Measurements from ENCODE around the gene BAX.

Gene BAX

DNA sequence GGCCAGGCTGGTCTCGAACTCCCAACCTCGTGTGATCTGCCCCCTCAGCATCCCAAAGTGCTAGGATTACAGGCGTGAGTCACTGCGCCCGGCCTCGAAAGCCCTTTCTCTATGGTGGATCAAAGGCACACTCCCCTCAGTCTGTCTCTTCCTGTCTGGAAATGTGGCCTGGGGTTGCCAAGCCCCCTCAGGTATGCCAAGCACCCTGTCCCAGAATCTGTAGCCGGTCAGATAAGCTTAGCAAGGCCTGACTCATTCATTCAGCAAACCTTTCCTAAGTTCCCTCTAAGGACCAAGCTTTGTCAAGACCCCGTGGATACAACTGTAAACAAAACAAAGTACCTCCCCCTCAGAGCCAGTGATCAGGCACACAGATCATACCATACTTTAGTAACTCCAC, 40.5 kb upstream of the BAX start:
- Histone ChIP-seq H3K4me2 (ENCODE audit: low read depth, low read length) (no peak overlapping the region), H3F3A (ENCODE audit: insufficient read depth, low read length) (no peaks in the 10 kb centered on the region), H3K27ac (ENCODE audit: low read length) (no peak overlapping the region), H3K36me3 (replicated peaks; ENCODE audit: insufficient read depth, low read length) (no peaks in the 10 kb centered on the region; the same call in 1 of the 2 replicates), H2AFZ (ENCODE audit: low read length) (no peak overlapping the region), H3K9ac (ENCODE audit: low read length) (no peak overlapping the region), H3K79me2 (ENCODE audit: low read length) (no peaks in the 10 kb centered on the region), H3K27me3 (replicated peaks; ENCODE audit: insufficient read depth, low read length) (no peaks in the 10 kb centered on the region), H4K20me1 (ENCODE audit: insufficient read depth, low read length) (no peaks in the 10 kb centered on the region), H3K4me1 (ENCODE audit: low read length) (no peaks in the 10 kb centered on the region), H3K9me3 (replicated peaks; ENCODE audit: insufficient read depth, low read length) (no peaks in the 10 kb centered on the region), H3K4me3 (ENCODE audit: low read length) (no peak overlapping the region), H3K9me2 (replicated peaks; ENCODE audit: insufficient read depth, low read length) (no peaks in the 10 kb centered on the region)
- no peak for TF ChIP-seq EZH2 (optimal IDR thresholded peaks at IDR 0.05; ENCODE audit: low read depth, low read length)
- TF ChIP-seq, protein P1, sequence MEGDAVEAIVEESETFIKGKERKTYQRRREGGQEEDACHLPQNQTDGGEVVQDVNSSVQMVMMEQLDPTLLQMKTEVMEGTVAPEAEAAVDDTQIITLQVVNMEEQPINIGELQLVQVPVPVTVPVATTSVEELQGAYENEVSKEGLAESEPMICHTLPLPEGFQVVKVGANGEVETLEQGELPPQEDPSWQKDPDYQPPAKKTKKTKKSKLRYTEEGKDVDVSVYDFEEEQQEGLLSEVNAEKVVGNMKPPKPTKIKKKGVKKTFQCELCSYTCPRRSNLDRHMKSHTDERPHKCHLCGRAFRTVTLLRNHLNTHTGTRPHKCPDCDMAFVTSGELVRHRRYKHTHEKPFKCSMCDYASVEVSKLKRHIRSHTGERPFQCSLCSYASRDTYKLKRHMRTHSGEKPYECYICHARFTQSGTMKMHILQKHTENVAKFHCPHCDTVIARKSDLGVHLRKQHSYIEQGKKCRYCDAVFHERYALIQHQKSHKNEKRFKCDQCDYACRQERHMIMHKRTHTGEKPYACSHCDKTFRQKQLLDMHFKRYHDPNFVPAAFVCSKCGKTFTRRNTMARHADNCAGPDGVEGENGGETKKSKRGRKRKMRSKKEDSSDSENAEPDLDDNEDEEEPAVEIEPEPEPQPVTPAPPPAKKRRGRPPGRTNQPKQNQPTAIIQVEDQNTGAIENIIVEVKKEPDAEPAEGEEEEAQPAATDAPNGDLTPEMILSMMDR (IDR thresholded peaks at IDR 0.05; ENCODE audit: low read length): no peak
- TF ChIP-seq EZH2phosphoT487 (IDR thresholded peaks at IDR 0.05; ENCODE audit: low read length): no peak
- DNase-seq: no peak

- Histone ChIP-seq H3K4me3 (ENCODE audit: low read length) (no peak overlapping the region), H2AFZ (ENCODE audit: low read length) (no peak overlapping the region), H3F3A (ENCODE audit: insufficient read depth, low read length) (no peaks in the 10 kb centered on the region), H3K9ac (ENCODE audit: low read length) (no peak overlapping the region), H3K36me3 (replicated peaks; ENCODE audit: insufficient read depth, low read length) (no peaks in the 10 kb centered on the region; the same call in 1 of the 2 replicates), H3K27me3 (replicated peaks; ENCODE audit: insufficient read depth, low read length) (no peaks in the 10 kb centered on the region), H3K9me2 (replicated peaks; ENCODE audit: insufficient read depth, low read length) (no peaks in the 10 kb centered on the region), H3K4me2 (ENCODE audit: low read depth, low read length) (no peak overlapping the region), H4K20me1 (ENCODE audit: insufficient read depth, low read length) (no peaks in the 10 kb centered on the region), H3K79me2 (ENCODE audit: low read length) (no peaks in the 10 kb centered on the region), H3K27ac (ENCODE audit: low read length) (no peak overlapping the region), H3K4me1 (ENCODE audit: low read length) (no peaks in the 10 kb centered on the region), H3K9me3 (replicated peaks; ENCODE audit: insufficient read depth, low read length) (no peaks in the 10 kb centered on the region)
- TF ChIP-seq EZH2phosphoT487 (IDR thresholded peaks at IDR 0.05; ENCODE audit: low read length) (no peak), EZH2 (optimal IDR thresholded peaks at IDR 0.05; ENCODE audit: low read depth, low read length) (no peak)
- TF ChIP-seq, protein P1 (IDR thresholded peaks at IDR 0.05; ENCODE audit: low read length): no peak
- no peak for DNase-seq
Measured at GRCh38 chr19:48915757-48916156, 38.9 kb upstream of the BAX start.

DNA sequence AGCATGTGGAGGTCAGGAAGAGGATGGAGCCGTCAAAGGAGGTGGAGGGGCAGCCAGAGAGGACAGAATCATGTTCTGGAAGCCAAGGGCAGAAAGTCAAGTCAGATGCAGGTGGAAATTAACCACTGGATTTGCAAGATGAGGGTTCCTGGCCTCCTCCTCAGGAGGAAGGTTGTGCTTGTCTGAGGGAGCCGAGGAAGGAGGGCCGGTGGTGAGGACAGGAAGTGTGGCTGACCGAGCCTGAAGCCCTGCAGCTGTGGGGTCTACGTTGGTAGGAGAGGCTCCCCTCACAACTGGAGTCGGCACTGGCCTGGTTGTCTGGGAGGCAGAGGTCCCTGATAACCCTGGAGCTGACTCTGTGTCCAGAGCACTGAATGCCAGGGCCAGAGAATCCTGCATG, 36.6 kb upstream of the BAX start:
- no peak for DNase-seq
- H3K9ac ChIP-seq (ENCODE audit: low read length): no peak overlapping the region
- H3K4me3 ChIP-seq (ENCODE audit: low read length): no peak overlapping the region
- H3K27me3 ChIP-seq (replicated peaks; ENCODE audit: insufficient read depth, low read length): no peaks in the 10 kb centered on the region
- H3F3A ChIP-seq (ENCODE audit: insufficient read depth, low read length): no peaks in the 10 kb centered on the region
- no peak for TF ChIP-seq EZH2phosphoT487 (IDR thresholded peaks at IDR 0.05; ENCODE audit: low read length)
- TF ChIP-seq, protein P1 (IDR thresholded peaks at IDR 0.05; ENCODE audit: low read length): no peak
- TF ChIP-seq EZH2 (optimal IDR thresholded peaks at IDR 0.05; ENCODE audit: low read depth, low read length): no peak
- no peaks in the 10 kb centered on the region for H3K9me3 ChIP-seq (replicated peaks; ENCODE audit: insufficient read depth, low read length)
- no peak overlapping the region for H2AFZ ChIP-seq (ENCODE audit: low read length)
- no peak overlapping the region for H3K27ac ChIP-seq (ENCODE audit: low read length)
- no peaks in the 10 kb centered on the region for H3K36me3 ChIP-seq (replicated peaks; ENCODE audit: insufficient read depth, low read length)
- no peaks in the 10 kb centered on the region for H3K9me2 ChIP-seq (replicated peaks; ENCODE audit: insufficient read depth, low read length)
- H4K20me1 ChIP-seq (ENCODE audit: insufficient read depth, low read length): no peaks in the 10 kb centered on the region
- no peaks in the 10 kb centered on the region for H3K4me1 ChIP-seq (ENCODE audit: low read length)
- no peak overlapping the region for H3K4me2 ChIP-seq (ENCODE audit: low read depth, low read length)
- H3K79me2 ChIP-seq (ENCODE audit: low read length): no peaks in the 10 kb centered on the region
